GM21390 (cell line): ENCODE data around the gene POU3F2.

Experiments
- ATAC-seq: cut with Tn5 transposase; IDR thresholded peaks from one replicate; pipeline ENCODE4 v1.9.1; 2021; ENCODE audit not compliant: unreplicated experiment

Gene POU3F2

DNA sequence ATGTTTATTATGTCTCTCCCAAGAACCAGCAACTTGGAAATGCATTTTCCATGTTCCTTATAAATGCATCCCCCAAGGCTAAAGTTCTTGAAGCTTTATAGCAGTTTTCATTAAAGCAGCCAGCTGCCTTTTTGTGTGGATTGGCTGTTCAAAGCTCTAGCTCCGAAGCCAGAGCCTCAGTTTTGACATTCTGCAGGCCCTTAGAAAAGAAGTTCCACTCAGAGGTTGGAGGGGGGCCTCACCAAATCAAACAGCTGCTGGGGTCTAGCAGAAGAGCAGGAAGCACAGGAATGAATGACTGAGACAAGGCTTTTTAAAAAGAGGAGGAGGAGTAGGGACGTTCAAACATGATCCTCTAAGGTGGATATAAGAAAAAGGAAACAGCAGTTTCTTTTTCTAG is 4.2 kb upstream of the POU3F2 start:
- no peak for ATAC-seq

DNA sequence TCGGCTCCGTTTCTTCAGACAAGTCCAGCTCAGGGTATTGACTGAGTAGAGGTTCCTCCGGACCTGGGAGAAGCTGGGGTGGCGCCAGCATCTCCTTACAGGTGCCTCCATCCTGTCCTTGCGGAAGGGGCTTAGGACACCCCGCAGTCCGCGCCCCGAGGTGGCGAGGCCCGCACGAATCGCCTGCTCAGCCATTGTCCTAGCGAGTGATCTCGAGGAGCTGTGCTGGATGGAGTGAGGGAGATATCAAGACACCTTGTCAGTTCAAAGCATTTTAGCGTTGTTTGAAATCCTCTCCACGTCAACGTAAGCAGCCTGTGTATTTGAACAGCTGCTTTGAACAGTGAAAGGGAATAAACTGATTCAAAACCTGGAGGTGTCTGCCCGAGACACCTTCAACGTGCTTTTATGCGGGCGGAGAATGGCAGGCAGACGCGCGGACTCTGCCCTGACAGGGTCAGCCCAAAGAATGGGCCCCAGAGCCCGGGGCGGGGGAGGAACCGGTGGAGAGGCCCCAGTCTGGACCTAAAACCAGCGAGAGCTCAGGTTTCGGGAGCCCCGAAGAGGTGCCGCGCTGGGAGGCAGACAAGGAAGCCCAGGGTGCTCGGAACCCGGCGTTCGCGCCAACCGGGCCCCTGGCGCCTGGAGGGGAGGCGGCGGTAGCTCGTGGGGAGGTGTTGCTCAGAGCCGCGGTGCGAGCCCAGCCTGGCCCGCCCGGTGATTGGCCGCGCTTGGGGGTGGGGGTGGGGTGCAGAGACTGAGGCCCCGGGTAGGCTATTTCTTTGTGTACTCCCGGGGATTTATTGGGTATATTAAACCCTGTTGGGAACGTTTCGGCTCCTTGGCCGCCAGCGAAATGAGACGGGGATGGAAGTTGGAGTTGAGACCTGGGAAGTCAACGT is 3.1 kb upstream of the POU3F2 start:
- ATAC-seq: no peak

DNA sequence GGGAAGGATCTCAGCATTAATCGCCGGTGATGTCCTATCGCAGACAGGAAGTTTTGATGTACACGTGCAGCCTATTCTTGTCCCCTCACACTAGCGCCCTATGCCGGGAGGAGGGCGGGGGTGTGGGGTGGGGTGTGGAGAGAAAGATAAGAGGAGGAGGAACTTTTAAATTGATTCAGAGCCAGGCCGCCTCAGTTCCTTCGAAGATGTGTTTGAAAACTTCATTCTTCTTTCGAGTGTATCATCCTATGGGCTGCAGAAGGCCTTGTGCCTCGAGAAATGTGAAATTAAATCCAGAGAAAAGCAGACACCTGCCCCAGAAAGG is 2.5 kb upstream of the POU3F2 start:
- ATAC-seq: no peak

DNA sequence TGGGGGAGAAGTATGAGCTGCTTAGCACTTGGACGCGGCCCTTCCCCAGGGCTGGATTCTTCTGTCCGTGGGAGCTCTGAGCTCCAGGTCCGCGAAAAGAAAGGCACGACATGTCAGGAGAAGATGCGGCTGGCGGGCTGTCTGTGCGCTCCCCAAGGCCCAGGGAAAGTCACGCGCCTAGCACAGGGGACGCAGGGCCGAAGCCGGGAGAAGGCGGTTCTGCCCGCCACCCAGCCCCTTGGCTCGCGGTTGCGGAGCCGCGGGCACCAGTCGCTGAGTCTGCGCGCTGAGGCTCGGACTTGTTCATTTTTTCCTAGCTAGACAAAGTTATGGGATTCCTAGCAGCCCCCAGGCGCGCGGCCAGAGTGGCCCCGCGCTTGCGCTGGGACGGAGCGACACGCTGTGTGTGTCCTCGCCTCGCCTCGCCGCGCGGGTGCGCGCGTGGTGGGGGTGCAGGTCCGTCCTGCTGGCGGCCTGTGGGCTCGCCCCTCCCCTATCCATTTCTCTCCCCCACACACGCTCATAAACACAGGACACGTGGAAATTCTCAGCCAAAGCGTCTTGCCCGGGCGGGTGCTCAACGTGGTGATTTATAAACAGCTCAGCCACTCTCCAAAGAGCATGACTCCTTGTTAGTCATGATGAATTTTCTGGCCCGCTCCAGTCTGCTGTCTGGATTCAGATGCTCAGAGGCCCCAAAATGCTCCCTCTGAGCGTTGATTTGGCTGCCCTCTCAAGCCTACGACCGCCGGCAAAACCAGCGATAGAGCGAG is 1.9 kb upstream of the POU3F2 start:
- no peak for ATAC-seq

DNA sequence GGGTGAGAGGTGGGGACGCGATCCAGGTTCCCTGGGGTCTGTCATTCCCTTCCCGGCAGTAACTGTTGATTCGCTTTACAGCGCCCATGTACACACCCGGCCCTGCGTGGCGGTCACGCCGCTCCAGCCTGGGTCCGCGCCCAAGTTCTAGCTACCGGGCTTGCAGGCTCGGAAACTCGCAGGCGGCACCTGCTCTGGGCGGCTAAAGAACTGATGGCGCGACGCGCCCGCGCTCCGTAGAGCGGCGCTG is 1.4 kb upstream of the POU3F2 start:
- ATAC-seq: peak; percentile 25

DNA sequence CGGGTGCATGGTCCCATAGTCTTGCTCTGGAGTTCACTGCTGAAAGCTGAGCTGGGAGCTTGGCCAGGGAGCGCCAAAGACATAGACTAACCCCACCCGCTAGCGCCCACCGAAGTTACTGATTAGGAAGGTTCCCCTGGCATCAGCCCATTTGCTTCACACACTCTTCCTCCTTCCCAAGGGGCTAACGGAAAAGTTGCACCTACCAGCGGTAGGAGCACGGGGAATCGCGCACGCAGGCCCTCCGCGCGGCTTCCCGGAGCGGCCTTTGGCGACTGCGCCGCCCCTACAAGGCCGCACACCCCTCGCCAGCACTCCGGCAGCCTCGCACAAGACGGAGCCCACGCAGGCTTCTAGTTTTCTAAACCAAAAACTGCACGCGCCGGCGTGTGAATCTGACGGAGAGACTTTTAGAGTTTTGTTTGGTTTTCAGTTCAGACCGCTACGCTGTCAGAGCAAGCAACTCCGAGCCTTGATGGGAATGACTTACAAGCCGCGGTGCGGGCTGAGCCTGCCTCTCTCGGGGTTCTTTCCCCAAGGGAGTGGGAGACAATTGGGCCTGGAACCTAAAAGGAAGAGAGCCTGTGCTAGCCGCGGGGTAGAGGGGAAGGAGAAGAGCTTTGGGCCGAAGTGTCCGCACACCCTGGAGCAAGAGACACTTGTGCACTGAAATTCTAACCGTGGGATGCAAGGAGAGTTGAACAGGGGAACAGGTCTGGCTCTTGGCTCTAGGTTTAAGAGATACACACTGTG is 891 bp upstream of the POU3F2 start:
- peak; percentile 25 for ATAC-seq

DNA sequence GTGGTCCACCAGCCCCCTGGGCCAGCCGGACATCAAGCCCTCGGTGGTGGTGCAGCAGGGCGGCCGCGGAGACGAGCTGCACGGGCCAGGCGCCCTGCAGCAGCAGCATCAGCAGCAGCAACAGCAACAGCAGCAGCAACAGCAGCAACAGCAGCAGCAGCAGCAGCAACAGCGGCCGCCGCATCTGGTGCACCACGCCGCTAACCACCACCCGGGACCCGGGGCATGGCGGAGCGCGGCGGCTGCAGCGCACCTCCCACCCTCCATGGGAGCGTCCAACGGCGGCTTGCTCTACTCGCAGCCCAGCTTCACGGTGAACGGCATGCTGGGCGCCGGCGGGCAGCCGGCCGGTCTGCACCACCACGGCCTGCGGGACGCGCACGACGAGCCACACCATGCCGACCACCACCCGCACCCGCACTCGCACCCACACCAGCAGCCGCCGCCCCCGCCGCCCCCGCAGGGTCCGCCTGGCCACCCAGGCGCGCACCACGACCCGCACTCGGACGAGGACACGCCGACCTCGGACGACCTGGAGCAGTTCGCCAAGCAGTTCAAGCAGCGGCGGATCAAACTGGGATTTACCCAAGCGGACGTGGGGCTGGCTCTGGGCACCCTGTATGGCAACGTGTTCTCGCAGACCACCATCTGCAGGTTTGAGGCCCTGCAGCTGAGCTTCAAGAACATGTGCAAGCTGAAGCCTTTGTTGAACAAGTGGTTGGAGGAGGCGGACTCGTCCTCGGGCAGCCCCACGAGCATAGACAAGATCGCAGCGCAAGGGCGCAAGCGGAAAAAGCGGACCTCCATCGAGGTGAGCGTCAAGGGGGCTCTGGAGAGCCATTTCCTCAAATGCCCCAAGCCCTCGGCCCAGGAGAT is 1.0 kb downstream of the POU3F2 start:
- ATAC-seq: no peak

DNA sequence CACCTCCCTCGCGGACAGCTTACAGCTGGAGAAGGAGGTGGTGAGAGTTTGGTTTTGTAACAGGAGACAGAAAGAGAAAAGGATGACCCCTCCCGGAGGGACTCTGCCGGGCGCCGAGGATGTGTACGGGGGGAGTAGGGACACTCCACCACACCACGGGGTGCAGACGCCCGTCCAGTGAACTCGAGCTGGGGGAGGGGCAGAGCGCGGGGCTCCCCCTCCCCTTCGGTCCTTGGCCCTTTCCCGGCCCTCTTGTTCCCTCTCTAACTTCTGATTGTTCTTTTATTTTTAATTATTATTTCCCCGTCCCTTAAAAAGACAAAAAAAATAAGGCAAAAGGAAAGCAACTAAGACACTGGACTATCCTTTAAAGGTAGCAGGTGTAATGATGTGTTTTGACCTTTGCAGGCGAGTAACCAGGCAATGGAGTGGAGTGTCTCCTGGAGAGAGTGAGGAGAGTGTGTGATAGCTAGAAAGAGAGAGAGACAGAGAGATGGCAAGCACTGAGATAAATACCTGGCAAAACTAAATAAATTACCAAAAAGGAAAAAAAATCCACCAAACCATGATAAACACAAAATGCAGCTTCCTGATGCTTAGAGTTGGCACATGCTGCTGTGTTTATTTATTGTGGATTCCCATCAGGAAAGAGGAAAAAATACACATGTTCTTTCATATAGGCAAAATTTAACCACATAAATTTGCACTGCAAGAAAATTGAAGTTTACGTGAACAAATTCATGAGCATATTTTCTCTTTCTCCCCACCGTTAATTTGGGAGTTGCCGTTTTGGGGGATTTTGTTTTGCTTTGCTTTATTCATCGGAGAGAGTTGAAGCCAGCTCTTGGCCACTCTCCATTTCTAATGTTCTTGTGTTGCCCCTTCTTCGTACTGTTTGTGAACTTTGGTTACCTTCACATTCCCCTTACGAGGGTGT is 1.9 kb downstream of the POU3F2 start:
- no peak for ATAC-seq

DNA sequence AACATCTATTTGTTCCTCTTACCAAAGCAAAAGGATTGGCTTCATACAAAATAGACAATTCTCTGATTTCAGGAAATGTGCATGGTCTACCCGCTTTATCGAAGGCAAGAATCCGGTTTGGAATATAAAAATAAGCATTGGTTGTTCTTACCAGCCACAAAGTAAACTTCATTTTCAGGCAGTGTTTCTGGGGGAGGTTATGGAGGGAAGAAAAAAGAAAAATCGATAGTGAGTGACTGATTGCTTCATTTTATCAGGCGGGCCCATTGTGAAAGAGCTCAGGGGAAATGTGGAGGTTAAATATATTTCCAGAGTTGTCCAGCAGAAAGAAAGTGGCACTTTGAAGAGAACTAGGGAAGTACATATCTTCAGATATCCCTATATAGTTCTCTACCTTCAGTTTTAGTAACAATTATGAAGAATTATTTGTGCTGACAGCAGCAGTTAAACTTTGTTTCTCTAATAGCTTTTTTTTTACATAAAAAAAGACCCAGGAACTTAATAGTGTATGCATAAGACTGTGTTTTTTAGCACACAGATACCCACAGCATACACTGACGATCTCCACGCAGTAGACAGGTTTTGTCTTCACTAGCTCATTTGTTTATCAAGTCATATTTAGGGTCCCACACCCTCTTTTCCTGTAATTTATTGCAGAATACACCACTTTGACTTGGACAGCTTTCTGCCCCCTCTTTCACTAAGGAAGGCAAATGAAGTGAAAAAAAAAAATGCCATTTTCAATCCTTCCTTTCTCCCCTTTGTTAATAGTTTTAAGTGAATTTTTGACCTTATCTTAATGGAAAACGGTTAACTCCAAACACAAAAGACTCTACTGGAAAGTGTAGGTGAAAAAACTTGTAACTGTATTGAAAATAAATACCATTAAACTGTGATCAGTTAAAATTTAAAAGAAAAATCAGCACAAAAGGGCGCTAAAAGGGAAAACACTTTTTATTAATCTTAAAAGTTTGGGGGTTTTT is 2.9 kb downstream of the POU3F2 start:
- no peak for ATAC-seq

DNA sequence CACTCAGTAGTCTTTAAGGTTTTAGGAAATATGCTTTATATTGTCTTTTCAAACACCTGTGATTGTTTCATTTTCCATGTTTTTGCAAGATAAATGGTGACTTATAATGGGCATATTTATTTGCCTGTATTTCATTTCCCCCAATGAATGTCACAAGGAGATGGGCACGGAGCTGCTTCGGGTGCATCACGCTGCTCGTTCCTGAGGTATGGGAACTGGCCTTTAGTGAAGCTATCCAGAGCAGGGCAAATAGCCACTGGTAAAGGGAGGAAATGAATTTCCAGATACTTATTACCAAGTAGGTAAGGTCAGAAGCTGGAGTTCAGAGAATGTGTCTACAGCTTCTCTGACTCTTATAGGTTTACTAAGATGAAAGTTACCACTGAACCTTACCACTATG is 3.7 kb downstream of the POU3F2 start:
- ATAC-seq: no peak

DNA sequence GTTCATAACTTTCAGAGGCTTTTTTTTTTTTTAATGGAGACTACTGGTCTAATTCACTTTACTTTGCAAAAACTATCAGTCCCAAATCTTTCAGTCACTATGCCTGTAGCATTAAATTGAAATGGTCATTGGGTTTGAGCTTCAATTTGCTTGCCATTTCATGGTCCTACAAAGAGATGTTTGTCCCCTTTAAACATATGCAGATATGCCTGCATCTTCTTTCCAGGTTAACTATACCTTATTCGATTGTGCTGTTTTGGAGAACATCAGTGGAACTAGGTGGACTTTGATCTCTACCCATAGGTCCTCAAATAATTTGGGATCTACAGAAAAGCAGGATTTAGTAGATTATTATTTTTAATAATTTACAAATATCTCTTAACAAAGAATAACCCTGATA is 4.6 kb downstream of the POU3F2 start:
- no peak for ATAC-seq

DNA sequence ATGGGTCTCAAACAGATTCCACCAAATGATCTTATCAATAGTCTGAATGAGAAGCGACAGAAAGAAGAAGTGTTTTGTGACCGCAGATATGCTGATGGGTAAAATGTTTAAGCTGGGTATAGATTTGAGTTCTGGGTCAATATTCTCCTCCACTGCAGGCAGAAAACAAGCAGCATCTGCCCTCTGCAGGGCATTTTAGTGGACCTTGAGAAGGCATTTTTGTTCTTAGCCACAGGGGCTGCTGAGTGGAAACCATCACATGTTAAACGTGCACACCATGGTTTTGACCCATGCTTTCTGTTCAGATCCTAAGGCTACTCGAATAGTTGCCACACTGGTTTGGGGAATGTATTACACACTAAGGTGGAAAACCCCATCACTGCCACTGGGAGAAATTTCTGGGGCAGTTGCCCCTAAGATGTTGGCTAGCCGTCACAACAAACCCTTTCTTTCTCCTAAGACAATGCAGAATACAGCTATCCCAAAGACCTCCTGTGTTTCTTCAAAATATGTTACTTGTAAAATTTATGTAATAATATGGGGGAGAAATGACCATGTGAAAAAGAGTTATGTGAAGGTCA is 5.5 kb downstream of the POU3F2 start:
- no peak for ATAC-seq

DNA sequence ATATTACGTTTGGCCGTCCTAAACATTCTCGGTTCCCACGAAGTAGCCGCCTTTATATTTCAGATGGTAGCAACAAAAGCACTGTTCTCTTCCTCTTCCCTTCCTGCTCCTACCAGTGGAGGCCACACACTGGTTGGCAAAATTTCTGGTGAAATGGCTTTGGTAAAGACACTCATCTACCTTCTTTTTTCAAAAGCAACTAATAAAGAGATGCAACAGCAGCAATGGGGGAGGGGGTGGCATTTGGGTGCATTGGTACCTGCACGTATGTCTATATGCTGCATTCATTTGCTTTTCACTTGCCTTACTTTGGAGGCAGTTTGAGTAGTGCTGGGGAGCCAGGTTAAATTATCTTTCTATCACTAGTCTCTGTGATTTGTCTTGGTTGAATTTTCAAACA is 6.0 kb downstream of the POU3F2 start:
- ATAC-seq: no peak

DNA sequence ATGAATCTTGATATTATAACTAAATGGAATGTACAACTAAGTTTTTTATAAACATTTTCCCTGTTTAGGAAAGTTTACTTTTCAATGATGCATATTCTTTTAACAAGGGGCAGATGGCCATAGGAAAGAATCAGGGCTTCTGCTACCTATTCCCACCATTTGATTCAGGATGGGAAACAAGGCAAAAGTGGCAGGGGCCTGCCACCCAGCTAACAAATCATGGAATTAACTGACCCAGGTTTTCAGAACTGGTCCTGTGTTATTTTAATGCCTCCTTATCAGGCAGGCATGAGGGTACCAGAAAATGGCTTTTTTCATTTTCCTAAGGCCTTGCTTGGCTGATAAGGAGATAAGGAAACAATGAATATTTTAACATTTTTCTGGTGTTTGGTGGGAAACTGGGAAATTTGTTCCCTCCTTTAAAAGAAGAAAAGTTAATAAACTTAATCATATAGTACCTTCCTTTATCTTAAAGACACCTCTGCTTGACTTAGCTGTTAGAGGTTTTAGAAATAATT is 6.7 kb downstream of the POU3F2 start:
- ATAC-seq: no peak

DNA sequence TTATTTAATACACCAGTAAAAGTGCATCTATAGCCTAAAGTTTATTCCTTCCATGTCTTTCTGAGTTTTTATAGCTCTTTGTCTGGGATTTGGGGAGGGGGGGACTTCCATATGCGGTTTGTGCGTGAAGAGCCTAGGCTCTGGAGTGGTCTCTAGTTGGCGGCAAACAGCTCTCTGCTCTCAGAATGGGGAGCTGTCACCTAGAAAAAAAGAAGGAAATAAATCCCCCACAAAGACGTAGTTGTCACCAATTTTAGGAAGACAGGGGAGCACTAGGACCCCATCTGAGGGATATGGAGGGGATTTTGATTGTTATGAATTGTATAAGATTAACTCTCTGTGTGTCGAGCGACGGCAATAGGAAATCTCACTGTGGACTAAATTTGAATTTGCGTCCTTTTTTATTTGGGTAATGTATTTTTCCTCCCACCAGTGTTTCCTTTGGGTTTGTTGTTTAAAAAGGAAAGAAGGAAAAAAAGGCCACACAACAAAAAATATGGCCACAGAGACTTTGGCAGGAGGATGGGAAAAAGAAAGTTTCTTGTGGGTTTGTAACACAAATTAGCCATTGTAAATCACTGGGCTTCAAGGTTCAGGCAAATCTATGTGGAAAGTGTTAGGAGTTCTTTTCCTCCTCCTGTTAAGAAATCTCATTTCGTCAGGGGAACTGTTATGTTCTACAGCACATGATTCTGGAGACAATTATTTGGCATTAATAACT is 7.4 kb downstream of the POU3F2 start:
- no peak for ATAC-seq

DNA sequence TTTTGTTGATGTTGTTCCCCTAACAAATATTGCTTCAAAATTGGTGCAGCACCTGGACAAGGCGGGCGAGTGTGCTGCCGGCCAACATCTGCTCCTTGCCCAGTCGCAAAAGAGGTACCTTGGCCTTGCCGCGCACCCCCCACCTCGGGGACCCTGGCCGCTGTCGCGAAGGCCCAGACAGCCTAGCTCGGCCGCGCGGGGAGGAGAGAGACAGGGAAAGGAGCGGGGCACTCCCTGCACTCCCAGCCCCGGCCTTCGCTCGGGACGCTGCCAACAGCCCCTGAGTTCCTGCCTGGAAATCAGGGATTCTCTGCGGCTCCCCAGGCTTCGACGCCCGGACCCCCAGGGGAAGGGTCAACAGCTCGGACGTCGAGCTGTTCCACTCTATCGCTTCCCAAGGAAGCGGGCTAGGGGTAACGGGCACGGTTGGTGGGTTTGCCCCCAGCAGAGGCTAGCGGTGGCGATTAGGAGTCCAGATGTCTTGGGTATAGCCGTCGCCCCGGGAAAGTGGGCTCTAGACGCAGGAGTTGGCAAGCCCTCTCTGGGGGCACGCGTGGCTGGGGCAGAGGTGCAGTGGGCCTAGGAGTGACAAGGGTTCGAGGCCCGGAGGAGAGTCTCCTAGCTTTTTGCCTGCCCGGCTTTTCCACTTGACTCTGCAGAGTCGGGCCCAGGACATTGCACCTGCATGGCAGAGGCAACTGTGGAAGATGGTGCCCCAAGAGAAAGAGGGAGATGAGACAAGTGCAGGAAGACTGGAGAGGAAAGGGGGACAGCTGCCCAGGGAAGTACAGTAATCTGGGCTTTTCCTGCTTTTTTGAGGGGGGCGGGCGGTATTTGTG is 8.2 kb downstream of the POU3F2 start:
- no peak for ATAC-seq
